ENCODE results near the gene MED13L. TPM values are rescaled to one million over a fixed set of nuclear protein-coding genes. Genes with fewer than 3 reads are reported as not detected.

MED13L gene
- total RNA-seq, 1 donor from 2014 or later, result 49.0 TPM

GRCh38 chr12:116018282-116018681 is 259.2 kb downstream of the MED13L start:
- Mint-ChIP-seq H3K27me3 (ENCODE audit: low read depth) (no peaks in the 10 kb centered on the region), H3K4me3 (ENCODE audit: low read depth) (no peak overlapping the region), H3K27ac (no peak overlapping the region), H3K4me1 (ENCODE audit: low read depth) (peaks cover 5% of the 10 kb centered on the region), H3K36me3 (ENCODE audit: low read depth) (peaks cover 44% of the 10 kb centered on the region), H3K9me3 (no peaks in the 10 kb centered on the region)
- DNase-seq (ENCODE audit: low spot score), result no peak
- intact Hi-C loops (cut with micrococcal nuclease), result loop anchor here (5.0 kb wide), 1 partner anchor 179 kb away; no protein-coding TSS in a partner anchor

DNA sequence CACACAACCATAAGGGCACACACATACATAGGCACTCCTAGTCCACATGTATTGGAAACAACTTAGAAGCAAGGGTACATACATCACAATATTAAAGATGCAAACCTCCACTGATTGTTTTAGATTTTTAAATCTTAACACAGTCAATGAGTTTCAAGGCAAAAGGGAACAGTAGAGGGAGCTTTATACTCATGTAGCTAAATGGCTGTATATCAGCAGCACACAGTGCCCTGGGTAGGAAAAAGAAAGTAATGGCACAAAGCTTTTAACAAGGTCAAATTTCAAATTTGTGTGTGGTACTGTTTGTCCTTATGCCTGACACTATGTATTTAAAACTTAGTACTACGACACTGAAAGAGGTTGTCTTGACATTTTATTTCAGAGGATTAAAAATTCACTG is 262.0 kb downstream of the MED13L start:
- no peak overlapping the region for H3K4me3 Mint-ChIP-seq (ENCODE audit: low read depth)
- no peaks in the 10 kb centered on the region for H3K9me3 Mint-ChIP-seq
- no peak overlapping the region for H3K27ac Mint-ChIP-seq
- H3K36me3 Mint-ChIP-seq (ENCODE audit: low read depth), result peaks cover 58% of the 10 kb centered on the region
- H3K4me1 Mint-ChIP-seq (ENCODE audit: low read depth), result peaks cover 2% of the 10 kb centered on the region
- intact Hi-C loops (cut with micrococcal nuclease), result loop anchor here (5.0 kb wide), 1 partner anchor 182 kb away; no protein-coding TSS in a partner anchor
- H3K27me3 Mint-ChIP-seq (ENCODE audit: low read depth), result no peaks in the 10 kb centered on the region
- DNase-seq (ENCODE audit: low spot score), result no peak

GRCh38 chr12:116012757-116013156 is 264.7 kb downstream of the MED13L start:
- intact Hi-C loops (cut with micrococcal nuclease), result no loop called here
- Mint-ChIP-seq H3K27me3 (ENCODE audit: low read depth) (no peaks in the 10 kb centered on the region), H3K4me3 (ENCODE audit: low read depth) (no peak overlapping the region)

DNA sequence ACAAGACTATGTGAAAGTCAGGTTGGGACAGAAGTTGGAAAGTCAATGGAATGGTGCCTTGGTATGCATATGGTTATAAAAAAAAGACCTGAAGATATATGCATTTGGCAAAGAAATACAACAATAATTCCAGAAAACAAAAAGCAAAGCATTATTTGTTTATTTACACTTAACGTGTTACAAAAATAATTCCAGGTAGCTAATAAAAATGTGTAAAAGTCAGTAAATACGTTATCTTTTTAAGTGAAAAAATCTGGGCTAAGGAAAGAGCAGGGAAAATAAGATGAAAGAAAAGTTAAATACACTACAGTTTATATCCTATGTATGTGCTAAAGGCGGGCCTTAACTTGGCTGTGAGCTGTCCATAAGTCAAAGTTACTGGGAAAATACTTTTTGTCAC is 266.3 kb downstream of the MED13L start:
- no peak overlapping the region for H3K4me3 Mint-ChIP-seq (ENCODE audit: low read depth)
- H3K27ac Mint-ChIP-seq, result no peak overlapping the region
- DNase-seq (ENCODE audit: low spot score), result no peak
- H3K9me3 Mint-ChIP-seq, result no peaks in the 10 kb centered on the region
- H3K27me3 Mint-ChIP-seq (ENCODE audit: low read depth), result no peaks in the 10 kb centered on the region
- peaks cover 57% of the 10 kb centered on the region for H3K36me3 Mint-ChIP-seq (ENCODE audit: low read depth)
- intact Hi-C loops (cut with micrococcal nuclease), result no loop called here
- peaks cover 2% of the 10 kb centered on the region for H3K4me1 Mint-ChIP-seq (ENCODE audit: low read depth)

More at GRCh38 chr12:116012757-116013156, 264.7 kb downstream of the MED13L start:
- Mint-ChIP-seq H3K36me3 (ENCODE audit: low read depth) (peaks cover 58% of the 10 kb centered on the region), H3K9me3 (no peaks in the 10 kb centered on the region), H3K27ac (no peak overlapping the region), H3K4me1 (ENCODE audit: low read depth) (peaks cover 2% of the 10 kb centered on the region)
- no peak for DNase-seq (ENCODE audit: low spot score)

DNA sequence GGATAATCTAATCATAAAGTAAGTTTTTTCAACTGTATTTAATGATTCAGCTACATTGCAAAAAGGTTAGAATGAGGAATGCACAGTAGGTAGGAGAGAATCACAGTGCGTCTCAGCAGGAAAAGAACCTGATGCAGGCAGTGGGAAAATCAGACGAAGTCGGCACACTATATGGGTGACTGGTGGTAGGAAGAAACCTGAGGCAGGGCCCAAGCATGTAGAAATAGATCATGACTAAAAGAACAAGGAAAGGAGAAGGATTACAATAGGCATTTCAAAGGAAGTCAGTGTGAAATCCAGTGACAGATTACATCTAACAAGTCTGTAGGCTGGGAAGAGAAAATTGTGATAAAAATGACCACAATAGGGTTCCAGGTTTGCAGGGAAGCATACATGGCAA is 267.0 kb downstream of the MED13L start:
- Mint-ChIP-seq H3K4me1 (ENCODE audit: low read depth) (peaks cover 2% of the 10 kb centered on the region), H3K27ac (no peak overlapping the region), H3K9me3 (no peaks in the 10 kb centered on the region), H3K27me3 (ENCODE audit: low read depth) (no peaks in the 10 kb centered on the region), H3K36me3 (ENCODE audit: low read depth) (peaks cover 57% of the 10 kb centered on the region), H3K4me3 (ENCODE audit: low read depth) (no peak overlapping the region)
- intact Hi-C loops (cut with micrococcal nuclease), result no loop called here
- DNase-seq (ENCODE audit: low spot score), result no peak

DNA sequence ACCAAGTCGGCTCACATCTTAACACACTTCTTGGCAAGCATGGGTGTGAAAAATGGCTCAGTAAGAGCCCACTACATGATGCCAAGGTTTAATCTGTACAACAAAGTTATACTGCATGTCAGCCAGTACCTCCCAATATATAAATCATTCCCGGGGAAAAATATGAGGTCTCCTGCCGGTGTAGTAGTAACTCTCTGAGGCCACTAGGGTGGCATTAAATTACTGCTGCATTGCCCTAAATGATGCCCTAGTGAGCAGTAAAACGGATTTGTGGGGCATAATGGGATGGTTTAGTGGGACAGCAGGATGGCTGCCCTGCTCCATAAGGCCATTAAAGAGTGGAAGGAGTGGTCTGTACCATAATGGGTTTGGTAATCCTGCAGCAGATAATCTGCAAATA is 267.7 kb downstream of the MED13L start:
- no peak overlapping the region for H3K27ac Mint-ChIP-seq
- no peak overlapping the region for H3K4me3 Mint-ChIP-seq (ENCODE audit: low read depth)
- peaks cover 2% of the 10 kb centered on the region for H3K4me1 Mint-ChIP-seq (ENCODE audit: low read depth)
- intact Hi-C loops (cut with micrococcal nuclease), result no loop called here
- peaks cover 51% of the 10 kb centered on the region for H3K36me3 Mint-ChIP-seq (ENCODE audit: low read depth)
- H3K27me3 Mint-ChIP-seq (ENCODE audit: low read depth), result no peaks in the 10 kb centered on the region
- no peak for DNase-seq (ENCODE audit: low spot score)
- no peaks in the 10 kb centered on the region for H3K9me3 Mint-ChIP-seq

- Mint-ChIP-seq H3K4me3 (ENCODE audit: low read depth) (no peak overlapping the region), H3K27me3 (ENCODE audit: low read depth) (no peaks in the 10 kb centered on the region), H3K36me3 (ENCODE audit: low read depth) (peaks cover 43% of the 10 kb centered on the region), H3K4me1 (ENCODE audit: low read depth) (no peaks in the 10 kb centered on the region), H3K9me3 (no peaks in the 10 kb centered on the region), H3K27ac (no peak overlapping the region)
- DNase-seq (ENCODE audit: low spot score), result no peak
- intact Hi-C loops (cut with micrococcal nuclease), result no loop called here
Observed at GRCh38 chr12:116006141-116006540, 271.4 kb downstream of the MED13L start.

- Mint-ChIP-seq H3K9me3 (no peaks in the 10 kb centered on the region), H3K27me3 (ENCODE audit: low read depth) (no peaks in the 10 kb centered on the region), H3K4me3 (ENCODE audit: low read depth) (no peak overlapping the region), H3K27ac (no peak overlapping the region), H3K36me3 (ENCODE audit: low read depth) (peaks cover 33% of the 10 kb centered on the region), H3K4me1 (ENCODE audit: low read depth) (peaks cover 5% of the 10 kb centered on the region)
- no peak for DNase-seq (ENCODE audit: low spot score)
- intact Hi-C loops (cut with micrococcal nuclease), result no loop called here
Observed at GRCh38 chr12:116002890-116003536, 274.5 kb downstream of the MED13L start.

DNA sequence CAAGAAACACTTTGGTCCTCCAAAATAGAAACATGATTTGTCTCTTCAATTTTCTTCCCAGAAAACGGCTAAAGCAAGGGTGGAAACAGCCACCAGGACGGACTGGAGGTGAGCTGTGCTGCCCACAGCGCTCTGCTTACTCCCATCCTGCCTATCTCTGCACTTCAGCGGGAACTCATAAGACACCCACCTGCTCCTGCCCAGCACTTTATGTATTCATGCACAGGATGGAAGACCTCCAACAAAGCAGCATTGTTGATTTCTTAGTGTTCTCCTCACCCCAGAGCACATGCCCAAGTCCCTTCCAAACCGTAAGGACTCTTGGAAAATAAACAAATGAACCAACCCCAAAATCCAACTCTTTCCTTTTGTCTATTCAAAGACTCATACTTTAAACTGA is 277.2 kb downstream of the MED13L start:
- DNase-seq (ENCODE audit: low spot score), result no peak
- Mint-ChIP-seq H3K27me3 (ENCODE audit: low read depth) (no peaks in the 10 kb centered on the region), H3K4me1 (ENCODE audit: low read depth) (peaks cover 5% of the 10 kb centered on the region), H3K27ac (no peak overlapping the region), H3K4me3 (ENCODE audit: low read depth) (no peak overlapping the region), H3K36me3 (ENCODE audit: low read depth) (peaks cover 33% of the 10 kb centered on the region), H3K9me3 (no peaks in the 10 kb centered on the region)
- intact Hi-C loops (cut with micrococcal nuclease), result no loop called here

- Mint-ChIP-seq H3K27me3 (ENCODE audit: low read depth) (no peaks in the 10 kb centered on the region), H3K36me3 (ENCODE audit: low read depth) (peaks cover 36% of the 10 kb centered on the region)
- intact Hi-C loops (cut with micrococcal nuclease), result loop anchor here (2.0 to 10.0 kb wide), 4 partner anchors 238 to 709 kb away; partner anchors contain the start of gene MED13L
Observed at GRCh38 chr12:115999582-115999981, 277.9 kb downstream of the MED13L start.

DNA sequence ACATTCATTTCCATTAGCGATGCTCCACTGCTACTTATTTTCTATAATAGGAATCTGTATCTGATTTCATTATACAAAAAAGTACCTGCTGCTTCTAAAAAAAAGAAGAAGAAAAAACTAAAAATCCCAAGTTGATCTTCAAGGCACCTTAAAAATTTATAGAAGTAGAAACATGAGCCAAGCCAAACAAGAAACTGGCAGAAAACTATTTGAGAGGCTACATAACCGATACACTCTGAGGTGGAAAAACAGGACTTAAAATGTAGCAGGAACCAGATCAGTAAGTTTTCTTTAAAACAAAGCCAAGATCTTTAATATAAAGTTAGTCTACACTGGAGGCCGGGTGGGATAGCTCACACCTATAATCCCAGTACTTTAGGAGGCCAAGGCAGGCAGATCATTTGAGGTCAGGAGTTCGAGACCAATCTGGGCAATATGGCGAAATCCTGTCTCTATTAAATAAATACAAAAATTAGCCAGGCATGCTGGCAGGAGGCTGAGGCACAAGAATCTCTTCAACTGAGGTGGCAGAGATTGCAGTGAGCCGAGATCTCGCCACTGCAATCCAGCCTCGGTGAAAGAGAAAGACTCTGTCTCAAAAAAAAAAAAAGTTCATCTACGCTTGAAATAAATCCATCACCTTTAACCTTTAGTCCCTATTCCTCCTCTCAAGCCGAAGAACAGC is 278.6 kb downstream of the MED13L start:
- Mint-ChIP-seq H3K4me1 (ENCODE audit: low read depth) (peaks cover 5% of the 10 kb centered on the region), H3K27me3 (ENCODE audit: low read depth) (no peaks in the 10 kb centered on the region), H3K36me3 (ENCODE audit: low read depth) (peaks cover 36% of the 10 kb centered on the region), H3K9me3 (no peaks in the 10 kb centered on the region), H3K27ac (no peak overlapping the region), H3K4me3 (ENCODE audit: low read depth) (no peak overlapping the region)
- DNase-seq (ENCODE audit: low spot score), result no peak
- intact Hi-C loops (cut with micrococcal nuclease), result loop anchor here (2.0 to 10.0 kb wide), 4 partner anchors 238 to 710 kb away; partner anchors contain the start of gene MED13L

More at GRCh38 chr12:115999582-115999981, 277.9 kb downstream of the MED13L start:
- Mint-ChIP-seq H3K4me3 (ENCODE audit: low read depth) (no peak overlapping the region), H3K27ac (no peak overlapping the region), H3K9me3 (no peaks in the 10 kb centered on the region), H3K4me1 (ENCODE audit: low read depth) (peaks cover 5% of the 10 kb centered on the region)
- DNase-seq (ENCODE audit: low spot score), result no peak

GRCh38 chr12:115998119-115998633 is 279.3 kb downstream of the MED13L start:
- intact Hi-C loops (cut with micrococcal nuclease), result loop anchor here (2.0 to 10.0 kb wide), 4 partner anchors 239 to 711 kb away; partner anchors contain the start of gene MED13L
- no peak overlapping the region for H3K4me3 Mint-ChIP-seq (ENCODE audit: low read depth)
- H3K27ac Mint-ChIP-seq, result no peak overlapping the region
- DNase-seq (ENCODE audit: low spot score), result no peak
- peaks cover 5% of the 10 kb centered on the region for H3K4me1 Mint-ChIP-seq (ENCODE audit: low read depth)
- no peaks in the 10 kb centered on the region for H3K27me3 Mint-ChIP-seq (ENCODE audit: low read depth)
- H3K9me3 Mint-ChIP-seq, result no peaks in the 10 kb centered on the region
- peaks cover 38% of the 10 kb centered on the region for H3K36me3 Mint-ChIP-seq (ENCODE audit: low read depth)

DNA sequence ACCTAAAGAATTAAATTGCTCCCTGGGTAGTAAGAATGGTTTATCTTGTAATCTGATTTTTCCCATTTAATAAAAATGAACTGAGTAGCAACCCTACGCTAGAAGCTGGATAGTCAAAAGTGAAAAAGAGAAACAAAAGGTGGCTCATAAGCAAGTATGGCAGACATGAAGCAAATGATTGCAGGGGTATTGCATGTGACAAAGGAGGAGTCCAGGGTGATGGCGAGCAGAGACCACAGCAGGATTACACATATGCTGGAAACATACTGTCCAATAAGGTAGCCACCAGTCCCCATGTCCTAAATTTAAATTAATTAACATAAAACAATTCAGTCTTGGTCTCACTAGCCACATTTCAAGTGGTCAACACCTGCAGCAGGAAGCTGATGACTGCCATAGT is 283.8 kb downstream of the MED13L start:
- intact Hi-C loops (cut with micrococcal nuclease), result loop anchor here (10.0 kb wide), 1 partner anchor 611 kb away; no protein-coding TSS in a partner anchor
- Mint-ChIP-seq H3K27ac (no peak overlapping the region), H3K9me3 (no peaks in the 10 kb centered on the region), H3K27me3 (ENCODE audit: low read depth) (no peaks in the 10 kb centered on the region), H3K4me3 (ENCODE audit: low read depth) (no peak overlapping the region), H3K36me3 (ENCODE audit: low read depth) (peaks cover 44% of the 10 kb centered on the region), H3K4me1 (ENCODE audit: low read depth) (peaks cover 20% of the 10 kb centered on the region)
- DNase-seq (ENCODE audit: low spot score), result no peak
